ENCODE measurements around the gene ZW10.
"Not testable (repeated sequence)": the region's sequence is repeated elsewhere in the genome, so short reads cannot be mapped to it uniquely, and the experiment has no call there.

ZW10 gene

GRCh38 chr11:113736323-113736722 is 37.2 kb downstream of the ZW10 start:
- no peak for DNase-seq

- no peak for DNase-seq
These were observed 41.4 kb downstream of the ZW10 start for GRCh38 chr11:113732092-113732491.

GRCh38 chr11:113730887-113731726 is 42.4 kb downstream of the ZW10 start:
- peak; percentile 4 for DNase-seq

GRCh38 chr11:113729456-113729855 is 44.0 kb downstream of the ZW10 start:
- DNase-seq: no peak

GRCh38 chr11:113728814-113729213 is 44.7 kb downstream of the ZW10 start:
- no peak for DNase-seq

GRCh38 chr11:113725913-113726312 is 47.6 kb downstream of the ZW10 start:
- no peak for DNase-seq

GRCh38 chr11:113725407-113725806 is 48.1 kb downstream of the ZW10 start:
- DNase-seq: no peak

- DNase-seq: no peak
These were observed 48.7 kb downstream of the ZW10 start for GRCh38 chr11:113724778-113725177.

- no peak for DNase-seq
These were observed 49.7 kb downstream of the ZW10 start for GRCh38 chr11:113723787-113724186.

- no peak for DNase-seq
These were observed 50.6 kb downstream of the ZW10 start for GRCh38 chr11:113722934-113723333.

GRCh38 chr11:113722221-113722620 is 51.3 kb downstream of the ZW10 start:
- DNase-seq: no peak

GRCh38 chr11:113721462-113722066 is 51.9 kb downstream of the ZW10 start:
- DNase-seq: no peak

GRCh38 chr11:113720478-113720877 is 53.0 kb downstream of the ZW10 start:
- not testable (repeated sequence) for DNase-seq

- no peak for DNase-seq
These were observed 57.4 kb downstream of the ZW10 start for GRCh38 chr11:113715882-113716625.

- no peak for DNase-seq
These were observed 58.2 kb downstream of the ZW10 start for GRCh38 chr11:113715273-113715672.

- DNase-seq: no peak
These were observed 62.5 kb downstream of the ZW10 start for GRCh38 chr11:113710989-113711388.

- DNase-seq: no peak
These were observed 67.4 kb downstream of the ZW10 start, which contains the start of gene TMPRSS5 for GRCh38 chr11:113705871-113706655. Gene TMPRSS5, minus strand, starts transcription at chr11:113706308. Its CDS starts 84 bp downstream, at chr11:113706224.

GRCh38 chr11:113703551-113703950 is 69.9 kb downstream of the ZW10 start:
- not testable (repeated sequence) for DNase-seq

GRCh38 chr11:113701491-113701890 is 72.0 kb downstream of the ZW10 start:
- DNase-seq: no peak

- no peak for DNase-seq
These were observed 75.0 kb downstream of the ZW10 start for GRCh38 chr11:113698515-113698914.

- DNase-seq: no peak
These were observed 75.6 kb downstream of the ZW10 start for GRCh38 chr11:113697756-113698407.

- no peak for DNase-seq
These were observed 76.4 kb downstream of the ZW10 start for GRCh38 chr11:113697111-113697510.
